Endothelial cell (in vitro differentiated cells): ENCODE measurements around the gene RELL2. TPM values are rescaled to one million over a fixed set of nuclear protein-coding genes. Genes with fewer than 3 reads are reported as not detected.
A peak's percentile ranks its signal among the peaks of the same experiment; 100 is the strongest.

Source experiments
- DNase-seq: peaks from one replicate; pipeline ENCODE4 v3.0.0; 2021; ENCODE audit warnings: low spot score
- H3K27ac Mint-ChIP-seq: one replicate; pipeline ENCODE4 v1.8.0; 2021; ENCODE audit warnings: mixed read lengths, inconsistent platforms; ENCODE audit not compliant: unreplicated experiment
- H3K27me3 Mint-ChIP-seq: one replicate; pipeline ENCODE4 v1.8.0; 2021; ENCODE audit warnings: mild to moderate bottlenecking, moderate library complexity, mixed read lengths, inconsistent platforms; ENCODE audit not compliant: unreplicated experiment
- H3K36me3 Mint-ChIP-seq: one replicate; pipeline ENCODE4 v1.8.0; 2021; ENCODE audit warnings: mild to moderate bottlenecking, low read depth, mixed read lengths, inconsistent platforms; ENCODE audit not compliant: unreplicated experiment
- H3K4me1 Mint-ChIP-seq: one replicate; pipeline ENCODE4 v1.8.0; 2021; ENCODE audit warnings: mild to moderate bottlenecking, mixed read lengths, inconsistent platforms; ENCODE audit not compliant: unreplicated experiment
- H3K4me3 Mint-ChIP-seq: one replicate; pipeline ENCODE4 v1.8.0; 2021; ENCODE audit warnings: mild to moderate bottlenecking, mixed read lengths, inconsistent platforms; ENCODE audit not compliant: unreplicated experiment
- H3K9me3 Mint-ChIP-seq: one replicate; pipeline ENCODE4 v1.8.0; 2021; ENCODE audit warnings: mixed read lengths, inconsistent platforms; ENCODE audit not compliant: unreplicated experiment
- total RNA-seq: library from RNA; stranded (reverse); fragmentation: NEBNext Ultra II Directional; extraction: Animal tissue kit (Norgen Biotek cat#: 25700); gene quantifications from one replicate; pipeline ENCODE4 v1.2.1, GENCODE V29; 2021; ENCODE audit not compliant: unreplicated experiment
- TF ChIP-seq, protein P1 (sequence below): fragments of 200-600 bp; sonication (generic); IDR thresholded peaks from one replicate; pipeline ENCODE4 v1.5.0; 2021; ENCODE audit warnings: antibody characterized with exemption; ENCODE audit not compliant: unreplicated experiment

The RELL2 gene
- total RNA-seq, 1 donor from 2014 or later, result 17.4 TPM

DNA sequence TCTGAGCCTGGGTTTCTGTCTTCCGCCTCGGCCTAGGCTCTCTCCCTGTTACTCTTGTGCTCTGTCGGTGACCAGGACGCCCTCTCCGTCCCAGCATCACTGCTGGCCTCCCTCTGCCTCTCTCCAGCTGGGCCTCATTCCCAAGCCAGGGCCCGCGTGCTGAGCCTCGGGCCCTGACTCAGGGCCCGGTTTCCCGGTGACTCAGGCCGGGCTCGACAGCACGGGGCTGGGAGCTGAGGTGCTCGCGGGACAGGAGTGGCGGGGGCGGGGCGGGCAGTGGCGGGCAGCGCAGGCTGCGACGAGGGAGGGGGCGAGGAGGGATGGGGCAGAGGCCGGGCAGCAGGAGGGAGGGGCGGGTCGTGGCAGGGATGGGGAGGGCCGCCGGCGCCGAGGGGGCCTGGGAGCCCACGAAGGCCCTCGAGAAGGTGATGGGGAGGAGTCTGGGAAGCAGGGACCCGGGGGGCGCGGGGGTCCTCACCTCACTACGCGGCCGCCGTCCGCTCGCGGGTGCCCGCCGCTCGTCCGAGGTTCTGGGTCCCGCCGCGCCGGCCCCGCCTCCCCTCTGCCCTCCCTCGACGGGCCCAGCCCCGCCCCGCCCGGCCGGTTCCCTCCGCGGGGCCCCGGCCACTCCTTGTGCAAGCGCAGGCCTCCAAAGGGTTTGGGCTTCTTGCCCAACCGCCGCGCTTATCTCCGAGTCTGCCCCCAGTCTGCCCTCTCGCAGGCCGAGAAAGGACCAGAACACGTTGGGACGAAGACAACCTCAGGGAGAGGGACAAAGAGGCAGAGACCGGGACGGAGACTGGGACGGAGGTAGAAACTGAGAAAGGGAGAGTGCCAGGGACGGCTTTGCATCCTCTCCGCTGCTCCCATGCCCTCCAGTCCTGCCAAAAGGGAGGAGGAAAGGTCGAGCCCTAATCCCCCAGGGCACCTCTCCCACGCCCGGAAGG lies 45.2 kb downstream of the RELL2 start, which contains the start of gene ARAP3:
TSS of gene ARAP3 (minus strand) at position 536 of the 947 bp plus-strand sequence. CDS start 1,744 bp downstream, outside the sequence.
- peak within 1 kb of the TSS; percentile 93 for H3K4me3 Mint-ChIP-seq
- peaks cover 17% of the 10 kb centered on the region for H3K27me3 Mint-ChIP-seq
- TF ChIP-seq, protein P1, sequence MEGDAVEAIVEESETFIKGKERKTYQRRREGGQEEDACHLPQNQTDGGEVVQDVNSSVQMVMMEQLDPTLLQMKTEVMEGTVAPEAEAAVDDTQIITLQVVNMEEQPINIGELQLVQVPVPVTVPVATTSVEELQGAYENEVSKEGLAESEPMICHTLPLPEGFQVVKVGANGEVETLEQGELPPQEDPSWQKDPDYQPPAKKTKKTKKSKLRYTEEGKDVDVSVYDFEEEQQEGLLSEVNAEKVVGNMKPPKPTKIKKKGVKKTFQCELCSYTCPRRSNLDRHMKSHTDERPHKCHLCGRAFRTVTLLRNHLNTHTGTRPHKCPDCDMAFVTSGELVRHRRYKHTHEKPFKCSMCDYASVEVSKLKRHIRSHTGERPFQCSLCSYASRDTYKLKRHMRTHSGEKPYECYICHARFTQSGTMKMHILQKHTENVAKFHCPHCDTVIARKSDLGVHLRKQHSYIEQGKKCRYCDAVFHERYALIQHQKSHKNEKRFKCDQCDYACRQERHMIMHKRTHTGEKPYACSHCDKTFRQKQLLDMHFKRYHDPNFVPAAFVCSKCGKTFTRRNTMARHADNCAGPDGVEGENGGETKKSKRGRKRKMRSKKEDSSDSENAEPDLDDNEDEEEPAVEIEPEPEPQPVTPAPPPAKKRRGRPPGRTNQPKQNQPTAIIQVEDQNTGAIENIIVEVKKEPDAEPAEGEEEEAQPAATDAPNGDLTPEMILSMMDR, result no peak
- no peaks in the 10 kb centered on the region for H3K9me3 Mint-ChIP-seq
- H3K27ac Mint-ChIP-seq, result peak within 1 kb of the TSS; percentile 100
- H3K36me3 Mint-ChIP-seq, result peaks cover 19% of the 10 kb centered on the region
- peak; percentile 86 for DNase-seq
- peaks cover 74% of the 10 kb centered on the region for H3K4me1 Mint-ChIP-seq

DNA sequence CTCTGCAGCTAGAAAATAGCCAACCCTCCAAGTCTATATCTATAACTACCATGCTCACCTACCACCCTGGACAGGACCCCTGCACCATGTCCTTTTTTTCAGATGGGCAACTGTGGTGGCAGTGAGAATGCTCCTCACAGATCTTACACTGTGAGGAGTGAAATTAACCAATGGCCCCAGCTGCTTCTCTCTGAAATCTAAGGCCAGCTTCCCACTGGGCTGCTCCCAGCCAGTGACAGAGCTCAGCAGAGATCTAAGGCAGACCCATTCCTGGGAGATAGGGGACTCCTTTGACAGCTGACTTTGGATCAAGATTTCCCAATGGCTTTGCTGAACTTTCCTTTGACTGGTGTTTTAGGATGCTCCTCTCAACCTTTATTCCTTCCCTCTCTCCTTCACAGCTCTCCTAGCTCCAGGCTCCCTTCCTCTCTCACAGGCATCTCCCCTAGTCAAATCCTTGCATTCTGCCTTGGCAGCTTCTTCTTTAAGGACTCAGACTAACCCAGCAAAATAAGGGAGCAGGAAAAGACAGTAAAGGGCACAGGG lies 46.9 kb downstream of the RELL2 start:
- Mint-ChIP-seq H3K9me3 (no peaks in the 10 kb centered on the region), H3K27me3 (peaks cover 14% of the 10 kb centered on the region), H3K4me1 (peaks cover 75% of the 10 kb centered on the region), H3K27ac (peak overlapping the region; percentile 84), H3K36me3 (peaks cover 12% of the 10 kb centered on the region), H3K4me3 (peak overlapping the region; percentile 13)
- TF ChIP-seq, protein P1, result no peak
- no peak for DNase-seq

DNA sequence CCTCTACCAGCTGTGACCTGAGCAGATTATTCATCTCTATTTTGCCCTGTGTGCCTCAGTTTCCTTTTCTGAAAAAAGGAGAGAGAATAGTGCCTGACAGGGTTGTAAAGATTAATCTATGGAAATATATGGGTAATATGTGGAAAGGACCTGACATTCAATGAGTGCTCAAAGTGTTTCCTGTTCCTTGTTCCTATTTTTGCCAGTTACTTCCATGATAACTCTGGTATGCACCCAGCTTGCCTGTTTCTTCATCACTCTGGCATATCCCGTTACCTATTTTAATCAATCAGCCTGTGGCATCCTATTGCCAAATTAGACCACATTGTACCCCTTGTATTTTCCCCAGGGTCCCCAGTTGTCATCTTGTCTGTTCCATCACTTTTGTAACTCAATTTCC lies 48.8 kb downstream of the RELL2 start:
- Mint-ChIP-seq H3K9me3 (no peaks in the 10 kb centered on the region), H3K27me3 (peaks cover 10% of the 10 kb centered on the region), H3K4me3 (no peak overlapping the region), H3K27ac (peak overlapping the region; percentile 79), H3K4me1 (peaks cover 73% of the 10 kb centered on the region), H3K36me3 (peaks cover 5% of the 10 kb centered on the region)
- TF ChIP-seq, protein P1, result no peak
- DNase-seq, result no peak

DNA sequence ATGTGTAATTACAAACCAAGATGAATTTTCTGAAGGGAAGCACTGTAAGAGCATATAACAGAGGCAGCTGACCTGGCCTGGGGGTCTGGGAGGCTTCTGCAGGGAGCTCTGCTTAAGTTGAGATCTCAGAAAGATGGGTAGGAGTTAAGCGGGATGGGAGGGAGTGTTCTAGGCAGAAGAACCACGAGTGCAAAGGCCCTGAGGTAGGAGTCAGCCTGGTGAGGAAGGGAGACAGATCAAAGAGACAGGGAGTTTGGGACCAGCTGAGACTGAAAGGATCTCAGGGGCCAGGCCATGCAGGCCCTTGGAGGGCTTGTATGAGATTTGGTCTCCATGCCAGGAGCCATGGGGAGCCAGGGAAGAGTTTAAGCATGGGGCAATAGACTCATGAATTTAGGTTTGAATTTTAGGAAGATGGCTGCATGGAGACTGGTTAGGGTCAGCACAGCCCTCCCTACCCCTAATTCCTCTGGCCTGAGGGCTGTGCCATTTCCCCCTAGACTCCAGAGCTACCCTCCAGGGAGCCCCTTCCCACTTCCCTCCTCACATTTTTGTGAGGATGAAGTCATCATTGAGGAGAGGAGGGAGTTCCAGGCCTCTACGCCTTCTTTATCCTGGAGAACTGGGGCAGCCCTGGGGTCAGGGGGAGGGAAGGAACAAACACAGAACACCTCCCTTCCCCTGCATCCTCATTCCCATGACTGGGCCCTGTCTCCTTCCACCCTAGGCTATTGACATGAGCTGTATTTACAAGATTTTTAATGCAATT lies 50.0 kb downstream of the RELL2 start:
- Mint-ChIP-seq H3K27ac (peak overlapping the region; percentile 69), H3K4me1 (peaks cover 72% of the 10 kb centered on the region), H3K36me3 (no peaks in the 10 kb centered on the region), H3K4me3 (peak overlapping the region; percentile 7), H3K27me3 (peaks cover 4% of the 10 kb centered on the region), H3K9me3 (no peaks in the 10 kb centered on the region)
- TF ChIP-seq, protein P1, result no peak
- no peak for DNase-seq

Other genes starting within 250 kb of the RELL2 start
- gene PCDHGB4, start 249.3 kb upstream of the RELL2 start, total RNA-seq, result 13.2 TPM
- gene PCDHGA8, start 244.4 kb upstream of the RELL2 start, total RNA-seq, result 2.6 TPM
- 5.5 TPM for gene PCDHGB5, start 239.1 kb upstream of the RELL2 start, total RNA-seq
- 3.1 TPM for gene PCDHGA9, start 234.2 kb upstream of the RELL2 start, total RNA-seq
- gene PCDHGB6, start 229.0 kb upstream of the RELL2 start, total RNA-seq, result 60.0 TPM
- 43.0 TPM for gene PCDHGA10, start 224.0 kb upstream of the RELL2 start, total RNA-seq
- gene PCDHGB7, start 219.3 kb upstream of the RELL2 start, total RNA-seq, result 45.2 TPM
- gene PCDHGA11, start 215.9 kb upstream of the RELL2 start, total RNA-seq, result 10.8 TPM
- gene PCDHGA12, start 206.5 kb upstream of the RELL2 start, total RNA-seq, result 3.8 TPM
- gene PCDHGC3, start 161.0 kb upstream of the RELL2 start, total RNA-seq, result 68.2 TPM
- 3.5 TPM for gene PCDHGC4, start 152.0 kb upstream of the RELL2 start, total RNA-seq
- 2.9 TPM for gene PCDHGC5, start 147.9 kb upstream of the RELL2 start, total RNA-seq
- gene DIAPH1, start 18.0 kb upstream of the RELL2 start, total RNA-seq, result 149 TPM
- 84.9 TPM for gene HDAC3, start 148 bp upstream of the RELL2 start, total RNA-seq
- 63.3 TPM for gene FCHSD1, start 14.4 kb downstream of the RELL2 start, total RNA-seq
- gene ARAP3, start 45.2 kb downstream of the RELL2 start, total RNA-seq, result 239 TPM
- gene PCDH1, start 241.4 kb downstream of the RELL2 start, total RNA-seq, result 140 TPM